GM21825 (cell line): ENCODE results near the gene EVI5L.

Source experiments
- ATAC-seq: cut with Tn5 transposase; IDR thresholded peaks from one replicate; pipeline ENCODE4 v1.9.1; 2021; ENCODE audit warnings: mild to moderate bottlenecking, moderate library complexity; ENCODE audit not compliant: unreplicated experiment

The EVI5L gene

GRCh38 chr19:7910321-7911161 is 80.5 kb downstream of the EVI5L start:
- ATAC-seq = no peak

- ATAC-seq = no peak
Observed at GRCh38 chr19:7911508-7912143, 81.6 kb downstream of the EVI5L start.

GRCh38 chr19:7912144-7912696 is 82.2 kb downstream of the EVI5L start:
- ATAC-seq = no peak

GRCh38 chr19:7912697-7913564 is 82.9 kb downstream of the EVI5L start:
- ATAC-seq = no peak

- ATAC-seq = no peak
Observed at GRCh38 chr19:7913652-7914051, 83.6 kb downstream of the EVI5L start.

GRCh38 chr19:7914099-7914498 is 84.1 kb downstream of the EVI5L start:
- no peak for ATAC-seq
